Subcutaneous adipose tissue (tissue), 4 donors: Measurements from ENCODE around the gene NCOA7. TPM values are rescaled to one million over a fixed set of nuclear protein-coding genes. Genes with fewer than 3 reads are reported as not detected.

ENCODE experiments used
- CTCF ChIP-seq: fragments of 450-650 bp; IDR thresholded peaks from one replicate; pipeline ENCODE4 v1.5.1; 2016; ENCODE audit warnings: low read depth, mild to moderate bottlenecking, control low read depth, antibody characterized with exemption, moderate library complexity
- total RNA-seq, 4 donors: library from RNA; depleted of rRNA; stranded (reverse); fragments of >200 nt; gene quantifications; one replicate each; pipeline ENCODE4 v1.1.0, GENCODE V29; 2016

Gene NCOA7
- total RNA-seq, 4 donors from 2014 or later, result 59.9 to 71.9 (median 62.2) TPM

GRCh38 chr6:125913145-125913544 lies 122.4 kb downstream of the NCOA7 start:
- no peak for TF ChIP-seq CTCF

- TF ChIP-seq CTCF, result no peak
Observed at GRCh38 chr6:125913864-125914351, 123.1 kb downstream of the NCOA7 start.

- TF ChIP-seq CTCF, result no peak
Observed at GRCh38 chr6:125918230-125918629, 127.5 kb downstream of the NCOA7 start.

- TF ChIP-seq CTCF, result no peak
Observed at GRCh38 chr6:125918681-125919566, 128.2 kb downstream of the NCOA7 start.

- no peak for TF ChIP-seq CTCF
Observed at GRCh38 chr6:125919618-125920017, 128.9 kb downstream of the NCOA7 start.

GRCh38 chr6:125922322-125922860 lies 131.6 kb downstream of the NCOA7 start:
- TF ChIP-seq CTCF, result no peak

- TF ChIP-seq CTCF, result no peak
Observed at GRCh38 chr6:125923366-125923877, 132.7 kb downstream of the NCOA7 start.
